CD4-positive, alpha-beta memory T cell (primary cell): ENCODE measurements around the gene PROK2. TPM values are rescaled to one million over a fixed set of nuclear protein-coding genes. Genes with fewer than 3 reads are reported as not detected.

Experiments
- CTCF ChIA-PET: fragments of 350-600 bp; sonication (Branson Sonifier 250); formaldehyde crosslinking; loops from one replicate; lab custom pipeline; 2021; ENCODE audit warnings: inconsistent platforms; ENCODE audit not compliant: partially characterized antibody; lab: Charles Lee
- POLR2A ChIA-PET: fragments of 350-600 bp; sonication (Branson Sonifier 250); formaldehyde crosslinking; loops from one replicate; lab custom pipeline; 2021; ENCODE audit not compliant: partially characterized antibody; lab: Charles Lee
- DNase-seq, 5 donors: peaks; one replicate each; pipeline versions ENCODE4 v3.0.0 to v3.0.0-alpha.2; 2020 to 2022; ENCODE audit warnings: mixed read lengths in 1 of 5
- H3K27ac ChIP-seq: one replicate; pipeline ENCODE4 v1.7.0; 2013; ENCODE audit warnings: low read depth, low read length
- H3K27me3 ChIP-seq: 2 replicates; pipeline ENCODE4 v1.7.0; 2013; ENCODE audit warnings: mild to moderate bottlenecking, low read length, moderate library complexity; ENCODE audit not compliant: insufficient read depth
- H3K36me3 ChIP-seq: 2 replicates; pipeline ENCODE4 v1.7.0; 2013; ENCODE audit warnings: mild to moderate bottlenecking, low read length, moderate library complexity; ENCODE audit not compliant: insufficient read depth
- H3K4me1 ChIP-seq: 2 replicates; pipeline ENCODE4 v1.7.0; 2013; ENCODE audit warnings: mild to moderate bottlenecking, low read length, moderate library complexity; ENCODE audit not compliant: insufficient read depth
- H3K4me3 ChIP-seq, 2 donors: one replicate each; pipeline ENCODE4 v1.7.0; 2013; ENCODE audit warnings: low read length in 2 of 2, mild to moderate bottlenecking in 1 of 2
- H3K9me3 ChIP-seq, 2 donors: one replicate each; pipeline ENCODE4 v1.7.0; 2013; ENCODE audit warnings: low read length in 2 of 2, control low read depth in 1 of 2; ENCODE audit not compliant: control insufficient read depth in 1 of 2
- H3K27ac Mint-ChIP-seq, 7 donors: one replicate each; pipeline ENCODE4 v1.8.0; 2020 to 2021; ENCODE audit warnings: mixed read lengths in 7 of 7, mild to moderate bottlenecking in 6 of 7, inconsistent platforms in 3 of 7, moderate library complexity in 3 of 7
- H3K27me3 Mint-ChIP-seq, 2 donors: one replicate each; pipeline ENCODE4 v1.8.0; 2020 to 2021; ENCODE audit warnings: mixed read lengths in 2 of 2
- H3K36me3 Mint-ChIP-seq, 2 donors: one replicate each; pipeline ENCODE4 v1.8.0; 2020 to 2021; ENCODE audit warnings: mixed read lengths in 2 of 2, inconsistent platforms in 1 of 2, mild to moderate bottlenecking in 1 of 2
- H3K4me1 Mint-ChIP-seq, 4 donors: one replicate each; pipeline ENCODE4 v1.8.0; 2020 to 2021; ENCODE audit warnings: mixed read lengths in 4 of 4, mild to moderate bottlenecking in 1 of 4
- H3K4me3 Mint-ChIP-seq, 8 donors: one replicate each; pipeline ENCODE4 v1.8.0; 2020 to 2021; ENCODE audit warnings: mixed read lengths in 8 of 8, mild to moderate bottlenecking in 7 of 8, moderate library complexity in 6 of 8, inconsistent platforms in 3 of 8
- H3K9me3 Mint-ChIP-seq, 8 donors: one replicate each; pipeline ENCODE4 v1.8.0; 2020 to 2021; ENCODE audit warnings: mixed read lengths in 8 of 8, mild to moderate bottlenecking in 5 of 8, inconsistent platforms in 3 of 8, moderate library complexity in 1 of 8
- intact Hi-C: fragments of 100-400 bp; cut with micrococcal nuclease; formaldehyde crosslinking; loops from one replicate; pipeline ENCODE4 v1.15.1; 2023
- polyA plus RNA-seq, 2 donors: library from polyadenylated mRNA; unstranded; fragments of 300-500 nt; fragmentation: Illumina TruSeq; gene quantifications; one replicate each; pipeline ENCODE4 v1.2.3, GENCODE V29; 2021
- total RNA-seq, 2 experiments: library from RNA; stranded (reverse); gene quantifications; one replicate each; pipeline ENCODE4 v1.2.3, GENCODE V29; 2021

The PROK2 gene
- total and polyA plus RNA-seq, 4 experiments from 2014 or later: 0.18 to 2.6 (median 0.27) TPM

GRCh38 chr3:71760140-71760539, 24.8 kb downstream of the PROK2 start:
- no peaks in the 10 kb centered on the region for H3K4me1 ChIP-seq
- intact Hi-C loops: no loop called here
- no peak overlapping the region for H3K4me3 ChIP-seq
- H3K4me1 Mint-ChIP-seq: peaks cover 0 to 7% (median 3%) of the 10 kb centered on the region in 4 donors
- peaks cover 12 to 19% of the 10 kb centered on the region in 2 donors for H3K27me3 Mint-ChIP-seq
- ChIA-PET CTCF (interaction anchor here (1.9 kb wide), 1 partner anchor 115 kb away, joined by 5 read pairs; no protein-coding TSS in a partner anchor), POLR2A (no interaction called here)
- peaks cover 0 to 2% of the 10 kb centered on the region in 2 donors for H3K36me3 Mint-ChIP-seq
- no peak overlapping the region for H3K27ac ChIP-seq
- no peak overlapping the region for H3K27ac Mint-ChIP-seq
- H3K36me3 ChIP-seq: no peaks in the 10 kb centered on the region
- H3K27me3 ChIP-seq: no peaks in the 10 kb centered on the region
- peaks cover 0 to 3% (median 0%) of the 10 kb centered on the region in 8 donors for H3K9me3 Mint-ChIP-seq
- DNase-seq: no peak
- H3K4me3 Mint-ChIP-seq: no peak overlapping the region
- no peaks in the 10 kb centered on the region for H3K9me3 ChIP-seq

DNA sequence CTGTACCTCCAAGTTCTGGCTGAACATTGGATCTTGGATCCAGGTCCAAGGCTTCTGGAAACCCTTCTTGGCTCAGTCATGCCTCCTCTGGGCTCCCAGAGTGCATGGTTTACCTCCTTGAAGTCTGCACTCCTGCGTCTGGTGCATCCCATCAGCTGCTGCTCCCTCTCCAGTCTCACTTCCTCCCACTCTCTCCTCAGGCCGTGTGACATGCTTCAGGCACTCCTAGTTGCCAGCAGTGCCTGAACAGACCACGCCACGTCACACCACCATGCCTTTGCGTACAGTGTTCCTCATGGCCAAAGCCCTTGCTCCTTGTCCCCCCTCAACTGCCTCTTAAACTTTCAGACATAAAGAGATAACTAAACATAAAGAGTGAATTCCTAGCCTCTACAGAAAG, 25.5 kb downstream of the PROK2 start:
- H3K27me3 ChIP-seq: no peaks in the 10 kb centered on the region
- H3K4me3 Mint-ChIP-seq: no peak overlapping the region
- peaks cover 14 to 20% of the 10 kb centered on the region in 2 donors for H3K27me3 Mint-ChIP-seq
- no peak for DNase-seq
- no peak overlapping the region for H3K4me3 ChIP-seq
- H3K36me3 Mint-ChIP-seq: peaks cover 0 to 3% of the 10 kb centered on the region in 2 donors
- H3K36me3 ChIP-seq: no peaks in the 10 kb centered on the region
- intact Hi-C loops: no loop called here
- POLR2A ChIA-PET: no interaction called here
- peaks cover 0 to 7% (median 4%) of the 10 kb centered on the region in 4 donors for H3K4me1 Mint-ChIP-seq
- H3K27ac Mint-ChIP-seq: no peak overlapping the region
- H3K4me1 ChIP-seq: no peaks in the 10 kb centered on the region
- peaks cover 0 to 4% (median 0%) of the 10 kb centered on the region in 8 donors for H3K9me3 Mint-ChIP-seq
- CTCF ChIA-PET: no interaction called here
- no peak overlapping the region for H3K27ac ChIP-seq
- H3K9me3 ChIP-seq: no peaks in the 10 kb centered on the region

DNA sequence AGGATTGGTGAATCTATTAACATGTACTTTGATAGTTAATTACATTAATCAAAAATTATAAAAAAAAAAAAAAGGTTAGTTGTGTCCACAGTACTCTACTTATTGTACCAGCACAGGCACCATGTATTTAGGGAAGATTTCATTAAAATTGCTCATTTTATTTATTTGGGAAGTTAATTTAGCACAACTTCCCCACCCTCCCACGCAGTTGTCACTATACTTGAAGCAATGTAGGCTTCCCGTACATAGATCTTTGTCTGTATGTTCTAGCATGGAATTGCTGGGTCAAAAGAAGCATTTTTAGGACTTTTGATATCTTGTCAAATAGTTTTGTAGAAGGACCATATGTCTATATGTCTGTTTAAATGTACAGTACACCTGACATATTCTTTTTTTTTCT, 26.9 kb downstream of the PROK2 start:
- no peak overlapping the region for H3K27ac ChIP-seq
- POLR2A ChIA-PET: no interaction called here

DNA sequence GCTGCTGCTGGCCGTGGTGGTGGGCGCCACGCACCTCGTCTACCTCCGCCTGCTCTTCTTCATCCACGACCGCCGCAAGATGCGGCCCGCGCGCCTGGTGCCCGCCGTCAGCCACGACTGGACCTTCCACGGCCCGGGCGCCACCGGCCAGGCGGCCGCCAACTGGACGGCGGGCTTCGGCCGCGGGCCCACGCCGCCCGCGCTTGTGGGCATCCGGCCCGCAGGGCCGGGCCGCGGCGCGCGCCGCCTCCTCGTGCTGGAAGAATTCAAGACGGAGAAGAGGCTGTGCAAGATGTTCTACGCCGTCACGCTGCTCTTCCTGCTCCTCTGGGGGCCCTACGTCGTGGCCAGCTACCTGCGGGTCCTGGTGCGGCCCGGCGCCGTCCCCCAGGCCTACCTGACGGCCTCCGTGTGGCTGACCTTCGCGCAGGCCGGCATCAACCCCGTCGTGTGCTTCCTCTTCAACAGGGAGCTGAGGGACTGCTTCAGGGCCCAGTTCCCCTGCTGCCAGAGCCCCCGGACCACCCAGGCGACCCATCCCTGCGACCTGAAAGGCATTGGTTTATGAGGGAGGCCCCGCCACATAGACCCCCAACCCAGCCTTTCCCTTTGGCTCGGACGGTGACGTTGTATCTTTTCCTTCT, 30.2 kb downstream of the PROK2 start:
- ChIA-PET CTCF (no interaction called here), POLR2A (interaction anchor here (0.8 kb wide), 1 partner anchor 30 kb away, joined by 3 read pairs; the partner anchor contains the start of gene EIF4E3)
- no peak for DNase-seq
- Histone ChIP-seq H3K27ac (no peak overlapping the region), H3K27me3 (peaks cover 12% of the 10 kb centered on the region), H3K4me1 (peaks cover 5% of the 10 kb centered on the region), H3K4me3 (no peak overlapping the region), H3K9me3 (no peaks in the 10 kb centered on the region), H3K36me3 (no peaks in the 10 kb centered on the region)
- H3K4me3 Mint-ChIP-seq: peak overlapping the region; percentile 61 to 91 (median 76)
- peaks cover 0 to 3% of the 10 kb centered on the region in 2 donors for H3K36me3 Mint-ChIP-seq
- peak overlapping the region in 1 of 7 donors; percentile 38 for H3K27ac Mint-ChIP-seq
- H3K9me3 Mint-ChIP-seq: peaks cover 0 to 4% (median 0%) of the 10 kb centered on the region in 8 donors
- H3K27me3 Mint-ChIP-seq: peaks cover 20 to 27% of the 10 kb centered on the region in 2 donors
- intact Hi-C loops: no loop called here
- H3K4me1 Mint-ChIP-seq: peaks cover 3 to 9% (median 5%) of the 10 kb centered on the region in 4 donors

More for the DNA sequence above, 26.9 kb downstream of the PROK2 start:
- peaks cover 1% of the 10 kb centered on the region for H3K4me1 ChIP-seq
- no peak for DNase-seq
- Mint-ChIP-seq H3K27ac (no peak overlapping the region), H3K36me3 (peaks cover 0 to 3% of the 10 kb centered on the region in 2 donors), H3K27me3 (peaks cover 14 to 20% of the 10 kb centered on the region in 2 donors), H3K4me3 (no peak overlapping the region), H3K9me3 (peaks cover 0 to 4% (median 0%) of the 10 kb centered on the region in 8 donors), H3K4me1 (peaks cover 0 to 6% (median 2%) of the 10 kb centered on the region in 4 donors)
- H3K36me3 ChIP-seq: no peaks in the 10 kb centered on the region
- CTCF ChIA-PET: no interaction called here
- H3K9me3 ChIP-seq: no peaks in the 10 kb centered on the region
- intact Hi-C loops: no loop called here
- peaks cover 1% of the 10 kb centered on the region for H3K27me3 ChIP-seq
- no peak overlapping the region for H3K4me3 ChIP-seq

- intact Hi-C loops: no loop called here
- Histone ChIP-seq H3K9me3 (no peaks in the 10 kb centered on the region), H3K27ac (no peak within 1 kb of the TSS), H3K27me3 (peaks cover 12% of the 10 kb centered on the region), H3K4me3 (peak within 1 kb of the TSS in 1 of 2 donors; percentile 10), H3K4me1 (peaks cover 5% of the 10 kb centered on the region), H3K36me3 (no peaks in the 10 kb centered on the region)
- Mint-ChIP-seq H3K4me1 (peaks cover 3 to 9% (median 5%) of the 10 kb centered on the region in 4 donors), H3K9me3 (peaks cover 0 to 4% (median 0%) of the 10 kb centered on the region in 8 donors), H3K36me3 (peaks cover 0 to 3% of the 10 kb centered on the region in 2 donors), H3K27ac (peak within 1 kb of the TSS in 1 of 7 donors; percentile 71), H3K4me3 (peak within 1 kb of the TSS; percentile 31 to 84 (median 76)), H3K27me3 (peaks cover 19 to 27% of the 10 kb centered on the region in 2 donors)
- DNase-seq: peak; percentile 20 to 45 (median 34)
- CTCF ChIA-PET: no interaction called here
- POLR2A ChIA-PET: no interaction called here
Measured at GRCh38 chr3:71753701-71754609, 31.0 kb downstream of the PROK2 start, which contains the start of gene GPR27. Gene GPR27 (plus strand): TSS chr3:71753855. CDS start chr3:71754050, 195 bp downstream.

GRCh38 chr3:71752831-71753700, 31.9 kb downstream of the PROK2 start:
- H3K4me3 ChIP-seq: peak overlapping the region in 1 of 2 donors; percentile 10
- intact Hi-C loops: no loop called here

More at GRCh38 chr3:71752831-71753700, 31.9 kb downstream of the PROK2 start:
- ChIA-PET CTCF (no interaction called here), POLR2A (no interaction called here)
- peak in 1 of 5 donors; percentile 2 for DNase-seq
- H3K4me1 Mint-ChIP-seq: peaks cover 3 to 9% (median 5%) of the 10 kb centered on the region in 4 donors
- H3K27me3 Mint-ChIP-seq: peaks cover 21 to 28% of the 10 kb centered on the region in 2 donors
- H3K27ac Mint-ChIP-seq: peak overlapping the region in 1 of 7 donors; percentile 71
- Histone ChIP-seq H3K27ac (no peak overlapping the region), H3K9me3 (no peaks in the 10 kb centered on the region), H3K36me3 (no peaks in the 10 kb centered on the region), H3K4me1 (peaks cover 5% of the 10 kb centered on the region), H3K27me3 (peaks cover 12% of the 10 kb centered on the region)
- H3K36me3 Mint-ChIP-seq: peaks cover 0 to 3% of the 10 kb centered on the region in 2 donors
- H3K4me3 Mint-ChIP-seq: peak overlapping the region; percentile 31 to 84 (median 76)
- peaks cover 0 to 4% (median 0%) of the 10 kb centered on the region in 8 donors for H3K9me3 Mint-ChIP-seq
